Ovary (tissue), 3 donors: ENCODE results near the gene TANC1.

Experiments
- EP300 ChIP-seq: sonication (generic); formaldehyde crosslinking; IDR thresholded peaks from one replicate; pipeline ENCODE4 v1.6.1; 2017; ENCODE audit warnings: antibody characterized with exemption
- TF ChIP-seq, protein P1 (sequence below), 3 donors: fragments of 450-650 bp in 2 of 3; fragments of 200-600 bp in 1 of 3; IDR thresholded peaks; one replicate each; pipeline versions ENCODE4 v1.5.1 to v1.8.0; 2016 to 2022; ENCODE audit warnings: antibody characterized with exemption in 3 of 3, mild to moderate bottlenecking in 1 of 3
- donor health status: DM: no; HTN: no; CAD: no.

DNA sequence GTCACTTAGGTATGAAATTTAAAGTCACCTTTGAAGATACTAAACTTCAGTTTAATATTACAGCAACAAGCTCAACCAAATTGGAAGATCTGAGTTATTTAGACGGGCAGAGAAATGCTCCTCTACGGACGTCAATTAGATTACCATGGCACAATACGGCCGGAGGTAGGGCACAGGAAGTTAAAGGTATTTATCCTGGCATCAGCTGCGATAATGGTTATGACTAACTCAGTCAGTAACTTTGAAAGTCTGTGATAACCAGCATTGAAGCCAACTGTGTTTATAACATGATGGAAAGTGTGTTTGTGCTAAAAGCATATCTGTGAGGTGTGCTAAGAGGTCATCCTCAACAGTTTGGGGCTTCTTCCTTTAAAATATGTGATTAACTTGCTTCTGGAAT, 200.7 kb downstream of the TANC1 start:
- no peak for TF ChIP-seq EP300
- TF ChIP-seq, protein P1, sequence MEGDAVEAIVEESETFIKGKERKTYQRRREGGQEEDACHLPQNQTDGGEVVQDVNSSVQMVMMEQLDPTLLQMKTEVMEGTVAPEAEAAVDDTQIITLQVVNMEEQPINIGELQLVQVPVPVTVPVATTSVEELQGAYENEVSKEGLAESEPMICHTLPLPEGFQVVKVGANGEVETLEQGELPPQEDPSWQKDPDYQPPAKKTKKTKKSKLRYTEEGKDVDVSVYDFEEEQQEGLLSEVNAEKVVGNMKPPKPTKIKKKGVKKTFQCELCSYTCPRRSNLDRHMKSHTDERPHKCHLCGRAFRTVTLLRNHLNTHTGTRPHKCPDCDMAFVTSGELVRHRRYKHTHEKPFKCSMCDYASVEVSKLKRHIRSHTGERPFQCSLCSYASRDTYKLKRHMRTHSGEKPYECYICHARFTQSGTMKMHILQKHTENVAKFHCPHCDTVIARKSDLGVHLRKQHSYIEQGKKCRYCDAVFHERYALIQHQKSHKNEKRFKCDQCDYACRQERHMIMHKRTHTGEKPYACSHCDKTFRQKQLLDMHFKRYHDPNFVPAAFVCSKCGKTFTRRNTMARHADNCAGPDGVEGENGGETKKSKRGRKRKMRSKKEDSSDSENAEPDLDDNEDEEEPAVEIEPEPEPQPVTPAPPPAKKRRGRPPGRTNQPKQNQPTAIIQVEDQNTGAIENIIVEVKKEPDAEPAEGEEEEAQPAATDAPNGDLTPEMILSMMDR (IDR thresholded peaks at IDR 0.05), result no peak
